Activated CD4-positive, alpha-beta memory T cell treated with anti-CD3 and anti-CD28 coated beads, Interleukin-2, amount 10 ng/mL, durations not matched to agents 7 days and 5 days (primary cell): ENCODE results near the gene RSPRY1. TPM values are rescaled to one million over a fixed set of nuclear protein-coding genes. Genes with fewer than 3 reads are reported as not detected.
A peak's percentile ranks its signal among the peaks of the same experiment; 100 is the strongest.

Experiments used
- CTCF ChIA-PET: fragments of 350-600 bp; sonication (Branson Sonifier 250); formaldehyde crosslinking; loops from one replicate; lab custom pipeline; 2021; ENCODE audit warnings: antibody characterized with exemption, inconsistent platforms; lab: Charles Lee
- POLR2A ChIA-PET: fragments of 350-600 bp; sonication (Branson Sonifier 250); formaldehyde crosslinking; loops from one replicate; lab custom pipeline; 2021; ENCODE audit warnings: antibody characterized with exemption; lab: Charles Lee
- DNase-seq: peaks from one replicate; pipeline ENCODE4 v3.0.0-alpha.2; 2020
- H3K27ac Mint-ChIP-seq: one replicate; pipeline ENCODE4 v1.8.0; 2021; ENCODE audit warnings: mild to moderate bottlenecking, mixed read lengths
- H3K27me3 Mint-ChIP-seq: one replicate; pipeline ENCODE4 v1.8.0; 2021; ENCODE audit warnings: mixed read lengths
- H3K36me3 Mint-ChIP-seq: one replicate; pipeline ENCODE4 v1.8.0; 2021; ENCODE audit warnings: low read depth, mixed read lengths
- H3K4me1 Mint-ChIP-seq: one replicate; pipeline ENCODE4 v1.8.0; 2021; ENCODE audit warnings: mixed read lengths
- H3K4me3 Mint-ChIP-seq: one replicate; pipeline ENCODE4 v1.8.0; 2021; ENCODE audit warnings: mild to moderate bottlenecking, mixed read lengths
- H3K9me3 Mint-ChIP-seq: one replicate; pipeline ENCODE4 v1.8.0; 2021; ENCODE audit warnings: mixed read lengths
- total RNA-seq, 2 experiments: library from RNA; stranded (reverse); gene quantifications; one replicate each; pipeline ENCODE4 v1.2.3, GENCODE V29; 2021

The RSPRY1 gene
- total RNA-seq, 2 experiments from 2014 or later = 34.1 to 39.3 TPM

DNA sequence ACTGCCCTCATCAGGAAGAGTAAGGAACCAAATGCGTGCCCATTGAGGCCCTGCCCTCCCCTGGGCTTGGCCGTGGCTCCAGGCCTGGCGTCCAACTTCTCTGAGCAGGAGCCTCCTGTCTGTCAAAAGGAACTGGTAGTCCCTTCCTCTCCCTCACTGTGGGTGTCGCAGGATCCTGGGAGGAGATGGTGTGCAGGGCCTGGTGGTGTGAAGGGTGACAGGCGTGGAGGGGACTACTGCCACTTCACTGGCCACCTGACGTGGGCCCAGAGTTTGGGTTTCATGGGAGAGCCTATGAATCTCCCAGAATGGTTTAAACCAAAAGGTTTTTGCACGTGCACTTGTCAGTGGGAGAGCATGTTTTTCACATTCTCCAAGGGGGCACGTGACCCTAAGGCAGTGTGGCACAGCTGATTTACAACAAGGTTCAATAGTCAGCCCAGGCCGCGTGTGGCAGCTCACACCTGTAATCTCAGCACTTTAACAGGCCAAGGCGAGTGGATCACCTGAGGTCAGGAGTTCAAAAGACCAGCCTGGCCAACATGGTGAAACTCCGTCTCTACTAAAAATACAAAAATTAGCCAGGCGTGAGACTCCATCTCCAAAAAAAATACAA is 71.4 kb downstream of the RSPRY1 start:
- CTCF ChIA-PET = no interaction called here
- Mint-ChIP-seq H3K27ac (no peak overlapping the region), H3K36me3 (peaks cover 6% of the 10 kb centered on the region), H3K4me3 (no peak overlapping the region), H3K4me1 (peaks cover 6% of the 10 kb centered on the region), H3K27me3 (no peaks in the 10 kb centered on the region), H3K9me3 (peaks cover under 1% of the 10 kb centered on the region)
- POLR2A ChIA-PET = interaction anchor here (1.2 kb wide), 1 partner anchor 12 kb away, joined by 3 read pairs; the partner anchor contains the start of gene ARL2BP
- peak; percentile 13 for DNase-seq

DNA sequence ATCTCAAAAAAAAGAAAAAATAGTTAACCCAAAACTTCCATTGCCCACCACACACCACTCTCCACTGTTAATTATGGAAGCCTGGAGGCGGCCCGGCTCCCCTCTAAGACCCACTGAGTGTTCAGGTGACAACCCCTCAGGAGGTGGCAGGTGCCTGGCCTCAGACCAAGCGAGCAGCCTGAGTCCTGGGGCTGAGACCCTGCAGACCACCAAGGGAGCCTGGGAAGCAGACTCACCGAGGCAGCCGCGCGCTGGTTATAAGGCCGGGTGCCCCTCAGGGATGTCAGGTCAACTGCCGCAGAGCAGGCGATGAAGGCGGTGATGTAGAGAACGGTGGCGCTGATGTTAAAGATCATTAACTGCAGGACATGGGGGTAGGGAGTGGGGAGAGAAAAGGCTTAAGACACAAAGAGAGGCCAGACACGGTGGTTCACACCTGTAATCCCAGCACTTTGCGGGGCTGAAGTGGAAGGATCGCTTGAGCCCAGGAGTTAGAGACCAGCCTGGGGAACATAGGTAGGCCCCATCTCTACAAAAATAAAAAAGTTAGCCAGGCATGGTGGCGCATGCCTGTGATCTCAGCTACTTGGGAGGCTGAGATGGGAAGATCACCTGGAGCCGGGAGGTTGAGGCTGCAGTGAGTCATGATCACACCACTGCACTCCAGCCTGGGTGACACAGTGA is 72.2 kb downstream of the RSPRY1 start:
- POLR2A ChIA-PET = no interaction called here
- H3K4me1 Mint-ChIP-seq = peaks cover 6% of the 10 kb centered on the region
- CTCF ChIA-PET = no interaction called here
- no peak for DNase-seq
- H3K9me3 Mint-ChIP-seq = no peaks in the 10 kb centered on the region
- H3K27me3 Mint-ChIP-seq = no peaks in the 10 kb centered on the region
- H3K4me3 Mint-ChIP-seq = no peak overlapping the region
- H3K27ac Mint-ChIP-seq = no peak overlapping the region
- H3K36me3 Mint-ChIP-seq = no peaks in the 10 kb centered on the region

DNA sequence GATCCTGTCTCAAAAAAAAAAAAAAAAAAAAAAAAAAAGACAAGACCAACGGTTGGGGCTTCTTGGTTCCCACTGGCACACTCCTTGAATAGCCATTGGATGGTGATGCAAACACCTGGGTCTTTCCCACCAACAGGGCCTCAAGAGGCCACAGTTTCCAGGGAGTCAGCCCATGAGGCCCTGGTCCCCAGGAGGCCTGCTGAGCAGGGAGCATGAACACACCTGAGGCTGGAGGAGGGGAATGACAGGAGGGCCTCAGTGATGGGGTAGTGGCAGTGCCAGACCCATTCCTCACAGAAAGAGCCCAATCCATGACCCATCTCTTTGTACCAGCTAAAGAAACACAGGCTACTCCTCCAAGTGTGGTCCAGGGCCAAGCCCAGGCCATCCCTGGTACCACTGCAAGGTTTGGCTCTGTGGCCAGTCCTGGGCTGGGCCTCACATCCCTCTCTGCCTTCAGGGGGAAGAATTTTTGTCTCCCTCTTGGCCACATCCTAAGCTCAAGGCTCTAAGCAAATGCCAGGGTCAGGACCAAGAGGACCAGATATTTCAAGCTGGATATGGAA is 72.9 kb downstream of the RSPRY1 start:
- no peak for DNase-seq
- H3K27ac Mint-ChIP-seq = no peak overlapping the region
- peaks cover 6% of the 10 kb centered on the region for H3K4me1 Mint-ChIP-seq
- ChIA-PET CTCF (no interaction called here), POLR2A (no interaction called here)
- no peak overlapping the region for H3K4me3 Mint-ChIP-seq
- H3K27me3 Mint-ChIP-seq = no peaks in the 10 kb centered on the region
- H3K36me3 Mint-ChIP-seq = no peaks in the 10 kb centered on the region
- H3K9me3 Mint-ChIP-seq = no peaks in the 10 kb centered on the region

DNA sequence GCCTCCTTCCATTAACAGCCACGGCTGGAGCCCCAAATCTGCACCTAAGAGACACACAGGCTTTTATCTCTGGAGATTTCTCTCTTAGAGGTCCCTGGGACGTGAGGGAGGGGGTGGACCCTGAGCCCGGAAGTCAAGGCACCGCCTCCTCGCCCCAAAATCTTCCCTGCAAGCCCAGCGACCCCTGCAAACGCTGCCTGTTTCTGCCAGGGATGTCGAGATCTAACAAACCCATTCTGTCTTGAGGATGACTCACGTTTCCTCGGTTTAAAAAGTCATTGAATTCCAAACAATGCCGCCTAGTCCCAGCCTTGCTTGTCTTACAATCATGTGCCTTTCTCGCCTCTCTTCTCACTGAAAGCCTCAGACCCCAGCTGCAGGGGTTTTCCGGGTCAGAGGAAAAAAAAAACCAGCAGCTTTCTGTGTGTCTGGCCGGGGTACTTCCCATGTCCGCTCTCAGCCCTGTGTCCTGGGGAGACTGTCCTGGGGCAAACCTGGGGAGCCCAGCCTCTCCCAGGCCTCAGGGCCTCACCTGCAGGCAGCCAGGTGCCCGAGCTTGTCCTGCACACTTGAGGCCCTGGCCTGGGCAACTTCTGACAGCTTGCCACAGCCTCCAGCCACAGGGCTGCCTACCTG is 74.3 kb downstream of the RSPRY1 start:
- H3K9me3 Mint-ChIP-seq = no peaks in the 10 kb centered on the region
- no peak overlapping the region for H3K4me3 Mint-ChIP-seq
- H3K4me1 Mint-ChIP-seq = peaks cover 9% of the 10 kb centered on the region
- no peaks in the 10 kb centered on the region for H3K36me3 Mint-ChIP-seq
- no peak overlapping the region for H3K27ac Mint-ChIP-seq
- ChIA-PET CTCF (no interaction called here), POLR2A (interaction anchor here (0.6 kb wide), 1 partner anchor 113 kb away, joined by 3 read pairs; no protein-coding TSS in a partner anchor)
- DNase-seq = no peak
- H3K27me3 Mint-ChIP-seq = no peaks in the 10 kb centered on the region

DNA sequence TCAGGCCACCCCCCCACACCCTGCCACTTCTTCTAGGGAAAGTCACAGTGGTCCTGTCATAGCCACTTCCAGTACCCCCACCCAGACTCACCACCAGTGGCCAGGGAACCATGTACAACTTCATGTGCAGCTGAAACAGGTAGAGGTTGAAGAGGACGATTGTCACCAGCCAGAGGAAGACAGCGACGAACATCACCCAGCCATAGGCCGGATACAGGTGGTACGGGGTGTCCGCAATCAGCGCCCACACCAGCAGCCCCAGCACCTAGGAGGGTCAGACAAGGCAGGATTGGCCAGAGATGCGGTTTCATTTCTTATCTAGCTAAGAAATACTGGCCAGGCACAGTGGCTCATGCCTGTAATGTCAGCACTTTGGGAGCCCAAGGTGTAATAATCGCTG is 75.7 kb downstream of the RSPRY1 start:
- no peak for DNase-seq
- Mint-ChIP-seq H3K9me3 (no peaks in the 10 kb centered on the region), H3K27me3 (no peaks in the 10 kb centered on the region), H3K4me1 (peaks cover 20% of the 10 kb centered on the region), H3K4me3 (no peak overlapping the region), H3K27ac (no peak overlapping the region), H3K36me3 (no peaks in the 10 kb centered on the region)
- CTCF ChIA-PET = no interaction called here
- POLR2A ChIA-PET = no interaction called here

DNA sequence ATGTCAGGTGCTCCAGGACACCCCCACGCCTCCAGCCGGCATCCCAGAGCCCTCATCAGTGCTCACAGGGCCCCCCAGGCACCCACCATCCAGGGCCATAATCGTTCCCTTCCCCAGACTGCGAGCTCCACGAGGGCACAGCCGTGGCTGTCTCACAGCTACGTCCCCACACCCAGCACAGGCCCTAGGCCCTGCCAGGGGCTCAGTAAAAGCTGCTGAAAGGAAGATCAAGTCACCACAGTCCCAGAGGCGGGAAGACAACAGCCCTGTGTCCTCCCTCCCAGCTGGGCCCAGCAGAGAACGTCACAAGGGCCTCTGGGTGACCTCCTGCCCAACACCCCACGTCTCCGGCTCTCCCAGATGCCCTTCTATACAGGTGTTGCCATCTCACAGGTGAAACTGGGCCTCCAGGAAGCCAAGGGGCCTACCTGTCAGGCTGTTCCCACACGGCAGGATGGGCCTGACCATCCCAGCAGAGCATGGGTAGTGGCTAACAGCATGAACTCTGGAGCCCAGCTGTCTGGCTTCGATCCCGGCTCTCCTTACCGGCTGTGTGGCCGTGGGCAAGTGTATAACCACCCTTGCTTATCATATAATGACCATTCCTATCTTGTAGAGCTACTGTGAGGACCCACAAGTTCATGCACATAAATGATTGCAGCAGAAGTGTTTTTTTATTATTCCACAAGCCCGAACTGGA is 76.9 kb downstream of the RSPRY1 start:
- Mint-ChIP-seq H3K9me3 (no peaks in the 10 kb centered on the region), H3K27ac (no peak overlapping the region), H3K4me3 (no peak overlapping the region), H3K4me1 (peaks cover 29% of the 10 kb centered on the region), H3K27me3 (no peaks in the 10 kb centered on the region), H3K36me3 (no peaks in the 10 kb centered on the region)
- POLR2A ChIA-PET = interaction anchor here (0.8 to 1.2 kb wide), 2 partner anchors 13 to 16 kb away, joined by 3 read pairs; no protein-coding TSS in a partner anchor
- no peak for DNase-seq
- CTCF ChIA-PET = no interaction called here

DNA sequence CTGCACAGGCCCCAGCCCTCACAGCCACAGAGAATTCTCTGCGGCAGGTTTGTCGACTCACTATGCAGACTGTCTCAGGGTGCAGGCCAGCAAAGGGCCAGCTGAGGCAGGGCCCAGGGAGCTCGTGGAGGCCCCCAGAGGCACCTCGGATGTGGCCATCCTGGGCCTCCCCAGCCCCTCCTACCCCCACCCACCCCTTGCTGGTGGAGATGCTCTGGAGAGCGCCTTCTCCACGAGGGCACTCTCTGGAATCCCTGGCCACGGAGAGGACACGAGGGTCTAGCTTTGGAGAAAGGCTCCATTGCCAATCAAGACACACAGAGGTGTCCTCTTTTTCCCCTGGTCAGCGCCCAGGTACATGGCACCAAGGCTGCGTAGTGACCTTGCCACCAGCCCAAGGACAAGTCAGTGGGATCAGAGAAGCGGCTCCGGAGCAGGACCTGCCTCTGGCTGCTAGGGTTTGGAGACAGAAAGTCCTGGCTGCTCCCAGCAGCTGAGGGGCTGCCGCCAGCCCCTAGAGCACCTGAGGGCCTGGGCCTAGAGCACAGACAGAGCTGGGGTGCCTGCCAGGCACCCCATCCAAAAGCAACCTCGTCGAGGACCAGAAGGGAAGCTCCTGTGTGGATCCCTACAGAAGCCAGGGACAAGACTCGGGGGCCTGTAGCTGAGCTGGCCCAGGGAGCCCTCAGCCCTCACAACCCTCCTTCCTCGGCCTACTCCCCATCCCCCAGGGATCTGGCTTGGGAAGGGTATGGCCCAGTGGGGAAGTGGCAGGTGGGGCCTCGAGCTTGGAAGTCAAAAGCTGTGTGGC is 77.6 kb downstream of the RSPRY1 start:
- H3K27me3 Mint-ChIP-seq = no peaks in the 10 kb centered on the region
- POLR2A ChIA-PET = interaction anchor here (0.8 to 1.2 kb wide), 3 partner anchors 14 to 78 kb away, joined by 3 read pairs; partner anchors contain the start of gene PSME3IP1
- no peak overlapping the region for H3K27ac Mint-ChIP-seq
- CTCF ChIA-PET = no interaction called here
- H3K36me3 Mint-ChIP-seq = no peaks in the 10 kb centered on the region
- no peak for DNase-seq
- H3K4me3 Mint-ChIP-seq = no peak overlapping the region
- no peaks in the 10 kb centered on the region for H3K9me3 Mint-ChIP-seq
- peaks cover 32% of the 10 kb centered on the region for H3K4me1 Mint-ChIP-seq

DNA sequence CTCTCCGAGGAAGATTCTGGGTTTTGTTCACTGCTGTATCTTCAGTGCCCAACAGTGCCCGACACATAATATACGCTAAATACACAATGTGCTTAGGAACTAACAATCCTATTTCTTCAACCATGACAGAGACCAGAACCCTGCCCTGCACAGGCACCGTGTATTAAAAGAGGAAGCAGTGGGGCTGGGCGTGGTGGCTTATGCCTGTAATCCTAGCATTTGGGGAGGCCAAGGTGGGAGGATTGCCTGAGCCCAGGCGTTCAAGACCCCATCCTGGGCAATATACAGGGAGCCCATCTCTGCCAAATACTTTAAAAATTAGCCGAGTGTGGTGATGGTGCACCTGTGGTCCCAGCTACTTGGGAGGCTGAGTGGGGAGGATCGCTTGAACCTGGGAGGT is 78.3 kb downstream of the RSPRY1 start:
- Mint-ChIP-seq H3K27me3 (no peaks in the 10 kb centered on the region), H3K36me3 (no peaks in the 10 kb centered on the region), H3K4me3 (no peak overlapping the region), H3K4me1 (peaks cover 32% of the 10 kb centered on the region), H3K27ac (no peak overlapping the region), H3K9me3 (no peaks in the 10 kb centered on the region)
- ChIA-PET POLR2A (interaction anchor here (1.2 kb wide), 1 partner anchor 79 kb away, joined by 3 read pairs; the partner anchor contains the start of gene PSME3IP1), CTCF (no interaction called here)
- no peak for DNase-seq

DNA sequence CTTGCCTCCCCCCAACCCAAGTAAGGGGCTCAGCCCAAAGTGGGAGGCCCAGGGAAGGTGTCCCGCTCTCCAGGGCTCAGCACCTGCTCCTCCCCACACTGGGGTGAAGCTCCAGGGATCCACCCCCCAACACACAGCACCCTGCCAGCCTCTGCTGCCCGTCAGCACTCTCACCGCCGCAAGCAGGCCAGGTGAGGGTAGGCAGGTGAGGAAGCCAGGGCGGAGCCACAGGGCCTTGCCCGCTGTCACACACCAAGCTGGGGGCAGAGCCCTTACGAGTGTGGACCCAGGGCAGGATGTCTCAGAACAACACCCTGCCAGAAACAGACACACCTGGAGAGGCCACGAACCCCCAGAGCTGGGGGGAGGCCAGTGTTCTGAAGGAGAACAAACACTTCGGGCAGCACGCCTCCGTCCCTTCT is 78.8 kb downstream of the RSPRY1 start:
- DNase-seq = no peak
- Mint-ChIP-seq H3K27ac (no peak overlapping the region), H3K27me3 (no peaks in the 10 kb centered on the region), H3K4me3 (no peak overlapping the region), H3K36me3 (no peaks in the 10 kb centered on the region), H3K9me3 (no peaks in the 10 kb centered on the region), H3K4me1 (peaks cover 31% of the 10 kb centered on the region)
- CTCF ChIA-PET = interaction anchor here (0.8 kb wide), 1 partner anchor 10 kb away, joined by 5 read pairs; no protein-coding TSS in a partner anchor
- POLR2A ChIA-PET = no interaction called here

DNA sequence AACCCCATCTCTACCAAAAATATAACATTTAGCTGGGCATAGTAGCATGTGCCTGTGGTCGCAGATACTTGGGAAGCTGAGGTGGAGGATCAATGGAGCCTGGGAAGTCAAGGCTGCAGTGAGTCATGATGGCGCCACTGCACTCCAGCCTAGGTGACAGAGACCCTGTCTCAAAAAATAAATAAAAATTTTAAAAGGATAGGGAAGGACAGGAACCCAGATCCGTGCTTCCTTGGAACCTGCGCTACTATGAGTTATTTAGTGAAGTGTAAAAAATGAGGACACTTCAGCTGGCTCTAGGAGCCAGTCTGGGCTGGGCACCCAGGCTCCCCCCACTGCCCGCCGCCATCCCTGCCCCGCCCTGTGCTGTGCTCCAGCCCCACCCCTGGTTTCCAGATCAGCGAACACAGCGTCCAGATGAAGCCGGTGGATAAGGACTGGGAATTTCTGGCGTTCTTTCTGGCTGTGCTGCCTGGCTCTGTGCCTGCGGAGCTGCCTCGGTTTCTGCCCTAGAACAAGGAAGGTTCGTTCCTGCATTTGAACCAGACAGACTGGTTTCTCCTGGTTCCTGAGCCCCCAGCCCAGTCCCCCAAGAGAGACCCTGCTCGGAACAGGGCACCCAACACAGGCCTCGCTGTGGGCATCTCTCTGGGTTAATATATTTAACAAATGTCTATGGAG is 79.9 kb downstream of the RSPRY1 start:
- Mint-ChIP-seq H3K4me1 (peaks cover 25% of the 10 kb centered on the region), H3K27ac (peak overlapping the region; percentile 0), H3K4me3 (no peak overlapping the region), H3K27me3 (no peaks in the 10 kb centered on the region), H3K9me3 (no peaks in the 10 kb centered on the region), H3K36me3 (no peaks in the 10 kb centered on the region)
- CTCF ChIA-PET = interaction anchor here (0.8 kb wide), 1 partner anchor 9 kb away, joined by 5 read pairs; no protein-coding TSS in a partner anchor
- DNase-seq = no peak
- POLR2A ChIA-PET = interaction anchor here (1.3 kb wide), 1 partner anchor 20 kb away, joined by 5 read pairs; the partner anchor contains the start of gene ARL2BP

DNA sequence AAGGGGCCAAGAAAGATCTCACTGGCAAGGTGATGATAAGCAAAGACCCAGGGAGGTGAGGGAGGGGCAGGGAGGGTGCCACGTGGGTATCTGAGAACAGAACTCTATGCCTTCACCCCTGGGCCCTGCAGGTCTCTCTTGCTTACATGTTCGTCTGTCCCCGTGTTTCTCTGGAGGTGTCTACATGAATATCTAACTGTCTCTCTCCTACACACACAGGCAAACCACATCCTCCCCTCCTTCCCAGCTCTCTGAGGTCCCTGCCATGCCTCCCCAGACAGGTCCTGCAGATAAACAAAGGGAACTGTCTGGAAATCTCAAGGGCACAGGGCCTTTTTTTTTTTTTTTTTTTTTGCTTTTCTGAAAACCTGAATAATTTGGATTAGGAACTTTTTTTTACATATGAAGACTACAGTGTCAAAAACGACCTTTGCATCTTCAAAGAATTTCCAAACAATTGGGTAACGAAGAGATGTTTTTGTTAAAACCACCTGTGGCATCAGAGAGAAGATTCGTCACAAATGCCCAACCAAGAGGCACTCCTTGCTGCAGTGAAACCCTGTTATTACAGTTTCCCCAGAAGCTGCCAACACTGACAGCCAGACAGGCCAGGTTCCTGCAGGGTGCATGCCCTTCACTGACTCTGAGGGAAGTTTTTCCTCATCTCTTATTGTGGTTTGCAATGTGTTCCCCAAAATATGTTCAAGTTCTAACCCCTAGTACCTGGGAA is 80.6 kb downstream of the RSPRY1 start:
- H3K9me3 Mint-ChIP-seq = no peaks in the 10 kb centered on the region
- H3K27ac Mint-ChIP-seq = peak overlapping the region; percentile 41
- CTCF ChIA-PET = no interaction called here
- DNase-seq = peak; percentile 40
- H3K4me1 Mint-ChIP-seq = peaks cover 25% of the 10 kb centered on the region
- no peak overlapping the region for H3K4me3 Mint-ChIP-seq
- H3K36me3 Mint-ChIP-seq = no peaks in the 10 kb centered on the region
- POLR2A ChIA-PET = interaction anchor here (1.2 to 1.3 kb wide), 2 partner anchors 11 to 21 kb away, joined by 3 to 5 read pairs; partner anchors contain the start of gene ARL2BP
- H3K27me3 Mint-ChIP-seq = no peaks in the 10 kb centered on the region
